ENCODE results near the gene SFT2D1. TPM values are rescaled to one million over a fixed set of nuclear protein-coding genes. Genes with fewer than 3 reads are reported as not detected.
"Not testable (repeated sequence)": the region's sequence is repeated elsewhere in the genome, so short reads cannot be mapped to it uniquely, and the experiment has no call there.

The SFT2D1 gene
- total RNA-seq, 1 donor from 2014 or later = 74.1 TPM

- Histone ChIP-seq H3K36me3 (ENCODE audit: control insufficient read depth, insufficient read depth, low read length) (no peaks in the 10 kb centered on the region), H3K27me3 (ENCODE audit: control insufficient read depth, insufficient read depth, low read length) (no peaks in the 10 kb centered on the region), H3K4me3 (ENCODE audit: low read depth, low read length) (no peak overlapping the region)
- TF ChIP-seq CTCF (IDR thresholded peaks at IDR 0.05; ENCODE audit: insufficient read depth, low read length, poor library complexity, severe bottlenecking) = no peak
- DNase-seq (ENCODE audit: low read depth) = no peak
Observed at GRCh38 chr6:166348305-166348949, 6.1 kb upstream of the SFT2D1 start.

- Histone ChIP-seq H3K36me3 (ENCODE audit: control insufficient read depth, insufficient read depth, low read length) (no peaks in the 10 kb centered on the region), H3K27me3 (ENCODE audit: control insufficient read depth, insufficient read depth, low read length) (no peaks in the 10 kb centered on the region), H3K4me3 (ENCODE audit: low read depth, low read length) (no peak overlapping the region)
- DNase-seq (ENCODE audit: low read depth) = no peak
- no peak for TF ChIP-seq CTCF (IDR thresholded peaks at IDR 0.05; ENCODE audit: insufficient read depth, low read length, poor library complexity, severe bottlenecking)
Observed at GRCh38 chr6:166346965-166347364, 4.6 kb upstream of the SFT2D1 start.

DNA sequence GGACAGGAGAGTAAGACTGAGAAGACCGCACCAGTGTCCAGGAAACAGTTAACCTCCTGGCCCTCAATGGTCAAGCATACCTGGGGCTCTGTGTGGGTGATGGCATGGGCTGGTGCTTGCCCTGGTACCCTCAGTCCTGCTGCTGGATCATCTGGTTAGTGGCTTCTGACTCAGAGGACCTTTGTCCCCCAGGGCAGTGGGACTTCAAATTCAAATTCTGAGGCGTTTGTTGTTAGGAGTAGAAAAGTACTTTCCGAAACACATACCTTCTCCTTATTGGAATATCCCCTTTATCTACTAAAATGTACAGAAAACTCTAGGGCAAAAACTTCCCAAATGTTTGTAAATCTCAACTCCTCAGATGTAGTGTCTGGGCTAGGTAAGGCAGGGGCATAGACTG, 4.1 kb upstream of the SFT2D1 start:
- Histone ChIP-seq H3K4me3 (ENCODE audit: low read depth, low read length) (no peak overlapping the region), H3K36me3 (ENCODE audit: control insufficient read depth, insufficient read depth, low read length) (no peaks in the 10 kb centered on the region), H3K27me3 (ENCODE audit: control insufficient read depth, insufficient read depth, low read length) (no peaks in the 10 kb centered on the region)
- DNase-seq (ENCODE audit: low read depth) = no peak
- no peak for TF ChIP-seq CTCF (IDR thresholded peaks at IDR 0.05; ENCODE audit: insufficient read depth, low read length, poor library complexity, severe bottlenecking)

DNA sequence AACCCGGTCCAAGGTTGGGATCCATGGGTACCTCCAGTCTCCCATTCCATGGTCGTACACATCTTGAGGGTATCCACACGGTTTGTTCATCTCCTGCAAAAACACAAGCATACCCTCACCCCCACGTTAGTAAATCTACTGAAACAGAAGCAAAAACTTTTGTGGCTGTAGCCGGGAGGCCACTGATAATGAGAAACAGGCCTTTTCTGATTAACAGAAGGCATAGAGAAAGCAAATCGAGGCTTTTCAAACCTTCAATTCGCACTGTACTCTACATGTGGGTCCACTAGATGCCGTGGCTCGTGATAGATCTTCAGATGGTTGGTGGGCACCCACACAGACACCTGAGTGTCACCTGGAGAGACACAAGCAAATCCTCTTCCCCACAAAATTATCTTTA, 3.3 kb upstream of the SFT2D1 start:
- H3K36me3 ChIP-seq (ENCODE audit: control insufficient read depth, insufficient read depth, low read length); H3K27me3 ChIP-seq (ENCODE audit: control insufficient read depth, insufficient read depth, low read length); DNase-seq (ENCODE audit: low read depth): not testable (repeated sequence)

GRCh38 chr6:166344921-166345320, 2.6 kb upstream of the SFT2D1 start:
- H3K36me3 ChIP-seq (ENCODE audit: control insufficient read depth, insufficient read depth, low read length); H3K4me3 ChIP-seq (ENCODE audit: low read depth, low read length); H3K27me3 ChIP-seq (ENCODE audit: control insufficient read depth, insufficient read depth, low read length); DNase-seq (ENCODE audit: low read depth): not testable (repeated sequence)

More for the DNA sequence above, 3.3 kb upstream of the SFT2D1 start:
- H3K4me3 ChIP-seq (ENCODE audit: low read depth, low read length) = not testable (repeated sequence)

GRCh38 chr6:166344240-166344639, 1.9 kb upstream of the SFT2D1 start:
- H3K27me3 ChIP-seq (ENCODE audit: control insufficient read depth, insufficient read depth, low read length) = no peaks in the 10 kb centered on the region
- H3K4me3 ChIP-seq (ENCODE audit: low read depth, low read length) = no peak overlapping the region
- no peaks in the 10 kb centered on the region for H3K36me3 ChIP-seq (ENCODE audit: control insufficient read depth, insufficient read depth, low read length)
- TF ChIP-seq CTCF (IDR thresholded peaks at IDR 0.05; ENCODE audit: insufficient read depth, low read length, poor library complexity, severe bottlenecking) = no peak
- no peak for DNase-seq (ENCODE audit: low read depth)

DNA sequence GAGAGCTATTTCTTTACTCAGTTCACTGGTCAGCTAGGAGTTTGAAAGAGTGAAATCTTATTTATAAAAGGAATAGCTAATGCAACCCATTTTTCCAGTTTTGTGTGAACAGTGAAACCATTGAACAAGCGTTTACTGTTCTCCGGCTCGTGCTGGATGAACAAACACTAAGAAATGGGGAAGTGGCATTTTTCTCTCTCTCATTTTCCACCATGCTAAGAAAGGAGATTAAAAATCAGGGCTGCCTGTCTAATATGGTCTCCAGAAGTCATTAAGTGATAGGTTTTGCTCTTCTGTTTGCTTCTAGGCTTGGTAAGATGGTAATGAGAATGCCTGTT, 774 bp upstream of the SFT2D1 start:
- no peaks in the 10 kb centered on the region for H3K27me3 ChIP-seq (ENCODE audit: control insufficient read depth, insufficient read depth, low read length)
- H3K4me3 ChIP-seq (ENCODE audit: low read depth, low read length) = peak overlapping the region; percentile 99
- DNase-seq (ENCODE audit: low read depth) = no peak
- no peaks in the 10 kb centered on the region for H3K36me3 ChIP-seq (ENCODE audit: control insufficient read depth, insufficient read depth, low read length)
- TF ChIP-seq CTCF (IDR thresholded peaks at IDR 0.05; ENCODE audit: insufficient read depth, low read length, poor library complexity, severe bottlenecking) = no peak

Data from kidney epithelial cell (primary cell).